PC-3 (cell line): ENCODE measurements around the gene GOLGB1.

ENCODE experiments used
- EZH2 ChIP-seq: fragments of 300-600 bp; sonication (generic); IDR thresholded peaks from one replicate; pipeline ENCODE4 v1.6.1; 2017; ENCODE audit warnings: antibody characterized with exemption, mild to moderate bottlenecking, low read length; ENCODE audit not compliant: unreplicated experiment
- EZH2phosphoT487 ChIP-seq: fragments of 300-600 bp; sonication (generic); IDR thresholded peaks from 2 replicates; pipeline ENCODE4 v1.6.1; 2018; ENCODE audit warnings: mild to moderate bottlenecking, antibody characterized with exemption, low read length, borderline replicate concordance
- TF ChIP-seq, protein P1 (sequence below): fragments of 300-600 bp; sonication (generic); conservative IDR thresholded peaks from 2 replicates; pipeline ENCODE4 v1.5.1; 2017; ENCODE audit warnings: antibody characterized with exemption, low read depth, mild to moderate bottlenecking, low read length

DNA sequence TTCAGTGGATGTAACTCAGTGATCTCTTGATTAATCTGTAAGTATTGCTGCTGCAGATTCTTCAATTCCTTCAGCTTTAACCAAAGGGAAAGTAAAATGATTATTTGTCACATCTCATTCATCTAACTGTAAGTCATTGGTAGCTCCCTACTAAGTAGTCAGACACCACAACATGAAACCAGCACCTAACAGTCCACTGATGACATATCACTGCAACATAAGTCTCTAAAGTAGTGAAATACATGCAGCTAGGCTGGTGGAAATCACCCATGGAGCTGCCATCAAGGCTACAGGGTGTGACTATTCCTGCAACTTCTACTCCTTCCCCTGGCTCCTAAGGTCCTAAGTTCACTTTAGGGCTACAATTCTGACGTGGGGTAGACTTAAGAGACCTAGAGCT, 67.7 kb downstream of the GOLGB1 start:
- TF ChIP-seq, protein P1, sequence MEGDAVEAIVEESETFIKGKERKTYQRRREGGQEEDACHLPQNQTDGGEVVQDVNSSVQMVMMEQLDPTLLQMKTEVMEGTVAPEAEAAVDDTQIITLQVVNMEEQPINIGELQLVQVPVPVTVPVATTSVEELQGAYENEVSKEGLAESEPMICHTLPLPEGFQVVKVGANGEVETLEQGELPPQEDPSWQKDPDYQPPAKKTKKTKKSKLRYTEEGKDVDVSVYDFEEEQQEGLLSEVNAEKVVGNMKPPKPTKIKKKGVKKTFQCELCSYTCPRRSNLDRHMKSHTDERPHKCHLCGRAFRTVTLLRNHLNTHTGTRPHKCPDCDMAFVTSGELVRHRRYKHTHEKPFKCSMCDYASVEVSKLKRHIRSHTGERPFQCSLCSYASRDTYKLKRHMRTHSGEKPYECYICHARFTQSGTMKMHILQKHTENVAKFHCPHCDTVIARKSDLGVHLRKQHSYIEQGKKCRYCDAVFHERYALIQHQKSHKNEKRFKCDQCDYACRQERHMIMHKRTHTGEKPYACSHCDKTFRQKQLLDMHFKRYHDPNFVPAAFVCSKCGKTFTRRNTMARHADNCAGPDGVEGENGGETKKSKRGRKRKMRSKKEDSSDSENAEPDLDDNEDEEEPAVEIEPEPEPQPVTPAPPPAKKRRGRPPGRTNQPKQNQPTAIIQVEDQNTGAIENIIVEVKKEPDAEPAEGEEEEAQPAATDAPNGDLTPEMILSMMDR: no peak
- no peak for TF ChIP-seq EZH2
- TF ChIP-seq EZH2phosphoT487: no peak
